K562 (cell line): ENCODE results near the gene CAPN10. TPM values are rescaled to one million over a fixed set of nuclear protein-coding genes. Genes with fewer than 3 reads are reported as not detected.
A peak's percentile ranks its signal among the peaks of the same experiment; 100 is the strongest.

Experiments
- ATAC-seq: fragments of 200-7000 bp; cut with Tn5 transposase; 3 replicates; pipeline ENCODE4 v1.9.1; 2020; ENCODE audit warnings: moderate library complexity
- BruUV-seq: library from RNA; stranded (reverse); fragments of 400-500 nt; replicated peaks from 2 replicates; lab custom pipeline; 2021; lab: Mats Ljungman, UMichigan
- CTCF ChIA-PET: fragments of 300-600 bp; formaldehyde crosslinking; extraction: SDS; loops from one replicate; lab custom pipeline; 2021; ENCODE audit warnings: low intra/inter-chr PET ratio; lab: Yijun Ruan, JAX
- POLR2A ChIA-PET: fragments of 300-600, 350-650 bp; sonication (Branson Sonifier 250); formaldehyde crosslinking; extraction: SDS; loops from one replicate; lab custom pipeline; 2021; ENCODE audit warnings: antibody characterized with exemption, inconsistent platforms; lab: Yijun Ruan, JAX
- DNase-seq, 4 experiments: peaks; one replicate each; pipeline versions ENCODE4 v3.0.0 to v3.0.0-alpha.2; 2011 to 2018; ENCODE audit warnings: low spot score in 3 of 4, mixed read lengths in 3 of 4; ENCODE audit errors: extremely low read depth in 1 of 4
- FAIRE-seq: peaks from 2 replicates; lab custom pipeline; 2011; peaks lifted over from hg19 to GRCh38; lab: Jason Lieb, UNC
- H2AFZ ChIP-seq: 2 replicates; pipeline ENCODE4 v1.6.0; 2011; ENCODE audit warnings: low read depth, low read length, control low read depth, inconsistent platforms
- H3K27ac ChIP-seq: fragments of 200-600 bp; 3 replicates; pipeline ENCODE4 v1.8.0; 2011; ENCODE audit warnings: low read depth, mild to moderate bottlenecking, control low read depth, inconsistent platforms, low read length, moderate library complexity, mixed read lengths; ENCODE audit errors: extremely low read depth
- H3K27me3 ChIP-seq, 2 experiments: fragments of 300-600 bp in 1 of 2; 2 replicates in 1 of 2; 3 replicates in 1 of 2; pipeline versions ENCODE4 v1.6.0 to v1.8.0; 2011; ENCODE audit warnings: inconsistent platforms in 2 of 2, low read length in 2 of 2, mild to moderate bottlenecking in 1 of 2, mixed read lengths in 1 of 2, moderate library complexity in 1 of 2; ENCODE audit not compliant: control insufficient read depth in 2 of 2, insufficient read depth in 2 of 2
- H3K36me3 ChIP-seq: fragments of 300-600 bp; 3 replicates; pipeline ENCODE4 v1.8.0; 2011; ENCODE audit warnings: mild to moderate bottlenecking, low read length, inconsistent platforms; ENCODE audit not compliant: control insufficient read depth, insufficient read depth
- H3K4me1 ChIP-seq, 2 experiments: fragments of 200-600 bp in 1 of 2; replicated peaks in 1 of 2; 2 replicates in 1 of 2; 3 replicates in 1 of 2; pipeline versions ENCODE4 v1.5.1 to v1.8.0; 2011; ENCODE audit warnings: inconsistent platforms in 2 of 2, low read length in 2 of 2, mild to moderate bottlenecking in 1 of 2, mixed read lengths in 1 of 2, moderate library complexity in 1 of 2; ENCODE audit not compliant: control insufficient read depth in 2 of 2, insufficient read depth in 2 of 2
- H3K4me2 ChIP-seq: 2 replicates; pipeline ENCODE4 v1.6.1; 2011; ENCODE audit warnings: low read length, control low read depth, inconsistent platforms, mixed read lengths; ENCODE audit not compliant: insufficient read depth
- H3K4me3 ChIP-seq: fragments of 200-600 bp; sonication (generic), shearing (Covaris generic); 2 replicates; pipeline ENCODE4 v1.5.1; 2016; ENCODE audit warnings: control low read depth, inconsistent platforms
- H3K79me2 ChIP-seq: fragments of 200-600 bp; 3 replicates; pipeline ENCODE4 v1.8.0; 2011; ENCODE audit warnings: low read length, inconsistent platforms; ENCODE audit not compliant: control insufficient read depth, insufficient read depth
- H3K9ac ChIP-seq, 2 experiments: 2 replicates each; pipeline versions ENCODE4 v1.6.0 to v1.6.1; 2011; ENCODE audit warnings: low read depth in 2 of 2, low read length in 2 of 2, control low read depth in 1 of 2, inconsistent platforms in 1 of 2, mild to moderate bottlenecking in 1 of 2, mixed read lengths in 1 of 2; ENCODE audit not compliant: insufficient read depth in 1 of 2
- H3K9me1 ChIP-seq: one replicate; pipeline ENCODE4 v1.6.0; 2011; ENCODE audit warnings: inconsistent platforms, mild to moderate bottlenecking, low read length, moderate library complexity; ENCODE audit not compliant: control insufficient read depth, insufficient read depth
- H3K9me3 ChIP-seq: replicated peaks from 2 replicates; pipeline ENCODE4 v1.5.1; 2011; ENCODE audit warnings: low read depth, low read length, inconsistent platforms; ENCODE audit not compliant: control insufficient read depth, insufficient read depth
- H4K20me1 ChIP-seq: replicated peaks from 2 replicates; pipeline ENCODE4 v1.6.1; 2011; ENCODE audit warnings: low read length, inconsistent platforms, mixed read lengths; ENCODE audit not compliant: control insufficient read depth, insufficient read depth
- FOXK2 ChIP-seq, 2 experiments: fragments of 450-650 bp; IDR thresholded peaks in 1 of 2; conservative IDR thresholded peaks in 1 of 2; 2 replicates each; pipeline ENCODE4 v1.6.1; 2016; ENCODE audit warnings: low read depth in 2 of 2, mild to moderate bottlenecking in 1 of 2
- POLR2G ChIP-seq: fragments of 200-400 bp; formaldehyde crosslinking; IDR thresholded peaks from 2 replicates; pipeline ENCODE4 v1.6.1; 2017; ENCODE audit warnings: low read depth, mild to moderate bottlenecking, antibody characterized with exemption, low read length, moderate library complexity
- RBFOX2 ChIP-seq: fragments of 200-400 bp; formaldehyde crosslinking; IDR thresholded peaks from 2 replicates; pipeline ENCODE4 v1.6.1; 2017; ENCODE audit warnings: low read depth, mild to moderate bottlenecking, low read length, moderate library complexity
- TAL1 ChIP-seq: fragments of 450-650 bp; IDR thresholded peaks from 2 replicates; pipeline ENCODE4 v1.6.1; 2016; ENCODE audit warnings: mild to moderate bottlenecking
- TBL1XR1 ChIP-seq, 2 experiments: IDR thresholded peaks; 2 replicates each; pipeline ENCODE4 v1.6.1; 2012; ENCODE audit warnings: improper control_type of control experiment in 2 of 2, low read length in 2 of 2, mild to moderate bottlenecking in 1 of 2
- TEAD1 ChIP-seq, 2 experiments: fragments of 450-650 bp in 1 of 2; sonication (generic) in 1 of 2; formaldehyde crosslinking; IDR thresholded peaks; 2 replicates each; pipeline versions ENCODE4 v1.4.0 to v1.8.0; 2020 to 2022; ENCODE audit warnings: mild to moderate bottlenecking in 2 of 2, missing genetic modification reagents in 1 of 2
- WGBS: fragments of 100-300 bp; shearing (Covaris generic); methylation state at CpG from one replicate; pipeline ENCODE4 v1.1.6; 2016; ENCODE audit warnings: low coverage, mixed read lengths; ENCODE audit not compliant: insufficient coverage; ENCODE audit errors: missing lambda C conversion rate; 5-methylcytosine and 5-hydroxymethylcytosine counted together
- in situ Hi-C: fragments of 300-500 bp; cut with MboI; formaldehyde crosslinking; loops from 4 replicates; pipeline ENCODE4 v1.15.0; 2018; ENCODE audit warnings: inconsistent platforms, mixed read lengths
- intact Hi-C: fragments of 100-400 bp; cut with micrococcal nuclease; formaldehyde crosslinking; loops from 2 replicates; pipeline ENCODE4 v1.14.2; 2022
- polyA plus RNA-seq, 8 experiments: library from polyadenylated mRNA; depleted of rRNA in 4 of 8; stranded (reverse) in 5 of 8; unstranded in 3 of 8; fragments of >200 nt; fragmentation: Nextera tagmentation in 2 of 8; fragmentation: Illumina TruSeq in 1 of 8; extraction: Ambion mirVana in 2 of 8; extraction: Trizol in 1 of 8; gene quantifications; 2 replicates each; pipeline versions ENCODE4 v1.2.1 to v1.2.3, GENCODE V29; 2011 to 2014; ENCODE audit warnings: inconsistent platforms in 1 of 8, missing spikeins in 1 of 8
- total RNA-seq, 7 experiments: library from RNA; depleted of rRNA in 6 of 7; stranded (reverse); fragments of >200 nt in 6 of 7; fragmentation: Illumina TruSeq in 2 of 7; extraction: Trizol in 2 of 7; gene quantifications; 2 replicates each; pipeline versions ENCODE4 v1.2.1 to v1.2.3, GENCODE V29; 2011 to 2021; ENCODE audit warnings: low replicate concordance in 1 of 7
- TF ChIP-seq, protein P1 (sequence below): fragments of 250-450 bp; sonication (Bioruptor Pico); IDR thresholded peaks from 2 replicates; pipeline ENCODE4 v1.5.0; 2020; ENCODE audit warnings: mild to moderate bottlenecking

Gene CAPN10
- total and polyA plus RNA-seq, 9 of the 15 experiments (the other 6 are each of a cell fraction or from before 2014, with no cell fraction given), result 0.08 to 26.1 (median 8.4) TPM

DNA sequence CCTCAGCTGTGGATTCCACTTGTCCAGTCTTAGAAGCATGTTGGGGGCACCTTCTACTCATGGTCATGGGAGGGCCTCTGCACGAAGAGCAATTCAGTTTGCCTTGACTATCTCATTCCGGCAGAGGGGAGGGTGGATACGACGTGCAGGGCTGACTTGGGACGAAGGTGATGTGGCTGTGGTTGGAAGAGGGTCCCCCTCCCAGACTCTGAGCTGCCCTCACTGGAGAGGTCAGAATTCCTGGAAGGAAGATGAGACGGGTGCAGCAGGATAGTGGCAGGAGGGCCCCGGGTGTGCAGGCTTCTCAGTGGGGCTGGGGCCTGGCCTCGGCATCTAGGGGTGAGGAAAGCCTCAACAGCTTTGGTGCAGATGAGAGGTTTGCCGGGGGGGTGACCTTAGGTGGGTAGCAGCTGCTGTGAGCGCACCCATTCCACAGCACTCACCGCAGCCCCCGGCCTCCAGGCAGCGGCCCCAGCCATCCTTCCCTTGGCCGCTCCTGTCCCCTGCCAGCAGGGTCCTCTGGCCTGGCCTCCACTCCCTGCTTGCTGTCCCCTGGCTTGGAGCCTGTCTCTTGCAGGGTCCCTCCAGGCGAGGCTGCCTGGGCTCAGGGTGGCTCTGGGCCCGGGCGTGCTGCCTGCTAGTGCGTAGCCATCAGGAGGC is 15.1 kb upstream of the CAPN10 start:
- no peak overlapping the region for H2AFZ ChIP-seq
- H3K9me1 ChIP-seq, result no peaks in the 10 kb centered on the region
- POLR2A ChIA-PET, result interaction anchor here (1.4 kb wide), 1 partner anchor 9 kb away, joined by 8 read pairs; no protein-coding TSS in a partner anchor
- DNase-seq (no peak), FAIRE-seq (no peak), ATAC-seq (no peak)
- no peak overlapping the region for H3K4me3 ChIP-seq
- in situ Hi-C loops (no loop called here), intact Hi-C loops (no loop called here)
- BruUV-seq, result no TSS peak
- H3K36me3 ChIP-seq, result peaks cover 27% of the 10 kb centered on the region; the same call in 1 of the 3 replicates
- H3K79me2 ChIP-seq, result peaks cover 44% of the 10 kb centered on the region
- no peak overlapping the region for H3K27ac ChIP-seq
- no peaks in the 10 kb centered on the region for H3K27me3 ChIP-seq
- H3K9me3 ChIP-seq, result no peaks in the 10 kb centered on the region
- no peak overlapping the region for H3K4me2 ChIP-seq
- TF ChIP-seq TEAD1 (CRISPR knock-in tag; IDR thresholded peaks at IDR 0.05), result no peak
- TF ChIP-seq TAL1, result no peak
- TF ChIP-seq, protein P1, sequence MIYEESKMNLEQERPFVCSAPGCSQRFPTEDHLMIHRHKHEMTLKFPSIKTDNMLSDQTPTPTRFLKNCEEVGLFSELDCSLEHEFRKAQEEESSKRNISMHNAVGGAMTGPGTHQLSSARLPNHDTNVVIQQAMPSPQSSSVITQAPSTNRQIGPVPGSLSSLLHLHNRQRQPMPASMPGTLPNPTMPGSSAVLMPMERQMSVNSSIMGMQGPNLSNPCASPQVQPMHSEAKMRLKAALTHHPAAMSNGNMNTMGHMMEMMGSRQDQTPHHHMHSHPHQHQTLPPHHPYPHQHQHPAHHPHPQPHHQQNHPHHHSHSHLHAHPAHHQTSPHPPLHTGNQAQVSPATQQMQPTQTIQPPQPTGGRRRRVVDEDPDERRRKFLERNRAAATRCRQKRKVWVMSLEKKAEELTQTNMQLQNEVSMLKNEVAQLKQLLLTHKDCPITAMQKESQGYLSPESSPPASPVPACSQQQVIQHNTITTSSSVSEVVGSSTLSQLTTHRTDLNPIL, result no peak
- TF ChIP-seq FOXK2 (conservative IDR thresholded peaks at IDR 0.05 in 1 of 2, IDR thresholded peaks at IDR 0.05 in 1 of 2; ENCODE audit: low read depth in 2 of 2), result no peak
- TF ChIP-seq POLR2G, result peak; percentile 7; the same call in 1 of the 2 replicates
- TF ChIP-seq TBL1XR1 (IDR thresholded peaks at IDR 0.05; ENCODE audit: low read length in 2 of 2), result no peak
- TF ChIP-seq RBFOX2, result peak; percentile 8; the same call in 1 of the 2 replicates
- TF ChIP-seq, all 486 proteins: peak for 2
- peak overlapping the region in 1 of 2 experiments; percentile 61; a peak in 2 of 4 replicates for H3K9ac ChIP-seq
- no peaks in the 10 kb centered on the region for H4K20me1 ChIP-seq
- H3K4me1 ChIP-seq, result peaks cover 7 to 59% of the 10 kb centered on the region in 2 experiments; a peak in 4 of 5 replicates
- CTCF ChIA-PET, result no interaction called here
- 83% methylated on average over 6 of the region's 18 CpGs for WGBS
